Esophagus squamous epithelium (tissue), 5 donors: Measurements from ENCODE around the gene MGMT. TPM values are rescaled to one million over a fixed set of nuclear protein-coding genes. Genes with fewer than 3 reads are reported as not detected.

Source experiments
- DNase-seq: peaks from one replicate; lab custom pipeline; 2025; lab: John Stamatoyannopoulos, UW
- H3K27ac ChIP-seq, 4 donors: fragments of 200-600 bp; sonication (generic); one replicate each; pipeline ENCODE4 v1.5.1; 2016 to 2019; ENCODE audit warnings: mild to moderate bottlenecking in 1 of 4
- H3K27me3 ChIP-seq, 4 donors: fragments of 200-600 bp; sonication (generic); 1 replicate in 3 of 4; 2 replicates in 1 of 4; pipeline versions ENCODE4 v1.5.1 to v1.6.0; 2017 to 2021; ENCODE audit warnings: antibody characterized with exemption in 1 of 4
- H3K36me3 ChIP-seq, 3 donors: fragments of 200-600 bp; sonication (generic); one replicate each; pipeline ENCODE4 v1.5.1; 2016 to 2019
- H3K4me1 ChIP-seq, 3 donors: fragments of 200-600 bp; sonication (generic); one replicate each; pipeline ENCODE4 v1.5.1; 2017 to 2019
- H3K4me3 ChIP-seq, 4 donors: fragments of 200-600 bp; sonication (generic); 1 replicate in 3 of 4; 2 replicates in 1 of 4; pipeline ENCODE4 v1.5.1; 2016 to 2019; ENCODE audit warnings: mild to moderate bottlenecking in 2 of 4, moderate library complexity in 1 of 4
- H3K9me3 ChIP-seq, 3 donors: fragments of 200-600 bp; sonication (generic); one replicate each; pipeline ENCODE4 v1.5.1; 2016 to 2019
- CTCF ChIP-seq, 6 experiments: fragments of 450-650 bp in 4 of 6; fragments of 200-600 bp in 2 of 6; sonication (generic) in 2 of 6; IDR thresholded peaks; one replicate each; pipeline ENCODE4 v1.5.1; 2016 to 2019; ENCODE audit warnings: antibody characterized with exemption in 6 of 6, mild to moderate bottlenecking in 4 of 6, moderate library complexity in 4 of 6
- POLR2A ChIP-seq, 4 donors: fragments of 450-650 bp; IDR thresholded peaks; one replicate each; pipeline ENCODE4 v1.6.1; 2017; ENCODE audit warnings: antibody characterized with exemption in 4 of 4, mild to moderate bottlenecking in 4 of 4, moderate library complexity in 3 of 4
- WGBS, 2 donors: methylation state at CpG; one replicate each; pipeline ENCODE4 v1.1.5; 2018; 5-methylcytosine and 5-hydroxymethylcytosine counted together
- intact Hi-C: fragments of 100-400 bp; cut with DNase I; formaldehyde crosslinking; loops from one replicate; pipeline ENCODE4 v1.15.0; 2022
- total RNA-seq, 4 donors: library from RNA; depleted of rRNA; stranded (reverse); fragments of >200 nt; gene quantifications; one replicate each; pipeline ENCODE4 v1.1.0, GENCODE V29; 2016
- donor health status: DM: yes; HTN: yes; CAD: no.

MGMT gene
- total RNA-seq, 4 donors from 2014 or later, result 15.6 to 28.8 (median 18.4) TPM

- 68 to 83% methylated on average over 35 to 36 of the region's 37 CpGs for WGBS, 2 donors
- DNase-seq, result no peak
Observed at GRCh38 chr10:129707406-129708388, 240.7 kb downstream of the MGMT start.

GRCh38 chr10:129709101-129709500 lies 242.1 kb downstream of the MGMT start:
- DNase-seq, result no peak
- intact Hi-C loops, result no loop called here
- 86 to 88% methylated on average over 5 to 7 of the region's 7 CpGs for WGBS, 2 donors

More at GRCh38 chr10:129707406-129708388, 240.7 kb downstream of the MGMT start:
- TF ChIP-seq CTCF (IDR thresholded peaks at IDR 0.05), result no peak
- no peak for TF ChIP-seq POLR2A (IDR thresholded peaks at IDR 0.05)
- no peak overlapping the region for H3K27ac ChIP-seq
- H3K9me3 ChIP-seq, result no peaks in the 10 kb centered on the region
- H3K36me3 ChIP-seq, result peaks cover 0 to 13% (median 0%) of the 10 kb centered on the region in 3 donors
- H3K4me1 ChIP-seq, result peaks cover 0 to 9% (median 4%) of the 10 kb centered on the region in 3 donors
- H3K27me3 ChIP-seq, result no peaks in the 10 kb centered on the region
- intact Hi-C loops, result no loop called here
- H3K4me3 ChIP-seq, result peak overlapping the region in 1 of 4 donors; percentile 17

GRCh38 chr10:129709627-129710509 lies 242.8 kb downstream of the MGMT start:
- intact Hi-C loops, result no loop called here
- DNase-seq, result no peak
- WGBS, 2 donors, result 83 to 96% methylated on average over 6 to 12 of the region's 16 CpGs
- TF ChIP-seq CTCF (IDR thresholded peaks at IDR 0.05) (no peak), POLR2A (IDR thresholded peaks at IDR 0.05) (no peak)
- Histone ChIP-seq H3K4me3 (no peak overlapping the region), H3K27ac (no peak overlapping the region), H3K4me1 (peaks cover 0 to 9% (median 4%) of the 10 kb centered on the region in 3 donors), H3K9me3 (no peaks in the 10 kb centered on the region), H3K27me3 (no peaks in the 10 kb centered on the region), H3K36me3 (peaks cover 0 to 13% (median 0%) of the 10 kb centered on the region in 3 donors)

More at GRCh38 chr10:129709101-129709500, 242.1 kb downstream of the MGMT start:
- peaks cover 0 to 13% (median 0%) of the 10 kb centered on the region in 3 donors for H3K36me3 ChIP-seq
- no peak overlapping the region for H3K27ac ChIP-seq
- TF ChIP-seq POLR2A (IDR thresholded peaks at IDR 0.05) (no peak), CTCF (IDR thresholded peaks at IDR 0.05) (no peak)
- H3K9me3 ChIP-seq, result no peaks in the 10 kb centered on the region
- H3K4me1 ChIP-seq, result peaks cover 0 to 9% (median 4%) of the 10 kb centered on the region in 3 donors
- H3K4me3 ChIP-seq, result no peak overlapping the region
- H3K27me3 ChIP-seq, result no peaks in the 10 kb centered on the region

- no peak for DNase-seq
Observed at GRCh38 chr10:129710510-129710847, 243.4 kb downstream of the MGMT start.

More at GRCh38 chr10:129710510-129710847, 243.4 kb downstream of the MGMT start:
- Histone ChIP-seq H3K36me3 (peaks cover 0 to 13% (median 0%) of the 10 kb centered on the region in 3 donors), H3K9me3 (no peaks in the 10 kb centered on the region), H3K4me3 (no peak overlapping the region), H3K27me3 (no peaks in the 10 kb centered on the region), H3K4me1 (peaks cover 0 to 9% (median 4%) of the 10 kb centered on the region in 3 donors), H3K27ac (no peak overlapping the region)
- intact Hi-C loops, result no loop called here
- TF ChIP-seq POLR2A (IDR thresholded peaks at IDR 0.05) (no peak), CTCF (IDR thresholded peaks at IDR 0.05) (no peak)
- WGBS, 2 donors, result 89 to 96% methylated on average over 3 to 4 of the region's 4 CpGs
